Measurements from ENCODE around the gene TNFRSF8. TPM values are rescaled to one million over a fixed set of nuclear protein-coding genes. Genes with fewer than 3 reads are reported as not detected.
"Not testable (repeated sequence)": the region's sequence is repeated elsewhere in the genome, so short reads cannot be mapped to it uniquely, and the experiment has no call there.

TNFRSF8 gene
- total RNA-seq, 1 donor from 2014 or later, result 0.35 TPM

DNA sequence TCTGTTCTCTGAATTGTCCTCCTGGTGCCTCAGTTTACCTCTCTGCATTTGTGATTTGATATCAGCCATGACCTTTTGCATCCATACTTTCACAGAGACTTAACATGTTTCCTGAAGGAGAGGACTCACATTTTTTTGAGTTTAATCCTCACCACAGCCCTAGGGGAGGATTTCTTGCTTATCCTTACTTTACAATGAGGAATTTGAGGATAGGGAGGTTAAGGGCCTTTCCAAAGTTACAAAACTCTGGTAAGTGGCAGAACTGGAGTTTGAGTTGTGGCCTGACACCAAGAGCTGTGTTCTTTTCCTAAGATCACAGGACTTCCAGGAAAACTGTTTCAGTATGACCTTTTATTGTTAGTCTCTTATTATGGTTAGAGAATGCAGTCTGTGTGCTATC lies 34.2 kb downstream of the TNFRSF8 start:
- H3K4me3 ChIP-seq (ENCODE audit: low read depth, low read length), result no peak overlapping the region
- no peak for DNase-seq (ENCODE audit: low read depth)
- TF ChIP-seq, protein P1, sequence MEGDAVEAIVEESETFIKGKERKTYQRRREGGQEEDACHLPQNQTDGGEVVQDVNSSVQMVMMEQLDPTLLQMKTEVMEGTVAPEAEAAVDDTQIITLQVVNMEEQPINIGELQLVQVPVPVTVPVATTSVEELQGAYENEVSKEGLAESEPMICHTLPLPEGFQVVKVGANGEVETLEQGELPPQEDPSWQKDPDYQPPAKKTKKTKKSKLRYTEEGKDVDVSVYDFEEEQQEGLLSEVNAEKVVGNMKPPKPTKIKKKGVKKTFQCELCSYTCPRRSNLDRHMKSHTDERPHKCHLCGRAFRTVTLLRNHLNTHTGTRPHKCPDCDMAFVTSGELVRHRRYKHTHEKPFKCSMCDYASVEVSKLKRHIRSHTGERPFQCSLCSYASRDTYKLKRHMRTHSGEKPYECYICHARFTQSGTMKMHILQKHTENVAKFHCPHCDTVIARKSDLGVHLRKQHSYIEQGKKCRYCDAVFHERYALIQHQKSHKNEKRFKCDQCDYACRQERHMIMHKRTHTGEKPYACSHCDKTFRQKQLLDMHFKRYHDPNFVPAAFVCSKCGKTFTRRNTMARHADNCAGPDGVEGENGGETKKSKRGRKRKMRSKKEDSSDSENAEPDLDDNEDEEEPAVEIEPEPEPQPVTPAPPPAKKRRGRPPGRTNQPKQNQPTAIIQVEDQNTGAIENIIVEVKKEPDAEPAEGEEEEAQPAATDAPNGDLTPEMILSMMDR (conservative IDR thresholded peaks at IDR 0.05; ENCODE audit: low read depth, low read length), result no peak

DNA sequence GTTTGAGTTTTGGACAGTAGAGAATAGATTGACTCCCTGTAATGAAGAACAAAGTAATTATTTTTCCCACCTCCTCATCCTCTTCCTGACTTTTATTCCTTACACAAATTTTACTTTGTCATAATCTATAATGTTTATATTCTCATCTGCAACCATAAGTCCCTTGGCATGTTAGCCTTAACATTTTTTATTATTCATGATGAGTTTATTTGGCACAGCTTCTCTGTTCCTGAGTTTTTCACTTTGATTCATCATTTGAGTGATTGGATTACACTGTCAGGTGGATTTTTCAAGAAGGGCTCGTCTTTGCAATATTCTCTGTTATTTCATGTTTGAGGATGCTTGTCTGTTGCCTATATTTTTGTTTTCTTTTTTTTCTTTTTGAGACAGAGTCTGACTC lies 35.7 kb downstream of the TNFRSF8 start:
- TF ChIP-seq, protein P1 (conservative IDR thresholded peaks at IDR 0.05; ENCODE audit: low read depth, low read length), result no peak
- H3K4me3 ChIP-seq (ENCODE audit: low read depth, low read length), result no peak overlapping the region
- no peak for DNase-seq (ENCODE audit: low read depth)

DNA sequence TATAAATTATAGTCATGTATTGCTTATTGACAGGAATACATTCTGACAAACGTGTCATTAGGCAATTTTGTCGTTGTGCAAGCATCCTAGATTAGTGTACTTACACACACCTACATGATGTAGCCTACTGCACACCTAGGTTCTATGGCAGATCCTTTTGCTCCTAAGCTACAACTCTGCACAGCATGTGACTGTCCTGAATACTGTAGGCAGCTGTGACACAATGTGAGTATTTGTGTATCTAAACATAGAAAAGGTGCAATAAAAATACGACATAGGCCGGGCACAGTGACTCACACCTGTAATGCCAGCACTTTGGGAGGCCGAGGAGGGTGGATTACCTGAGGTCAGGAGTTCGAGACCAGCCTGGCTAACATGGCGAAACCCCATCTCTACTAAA lies 36.5 kb downstream of the TNFRSF8 start:
- TF ChIP-seq, protein P1 (conservative IDR thresholded peaks at IDR 0.05; ENCODE audit: low read depth, low read length), result no peak
- no peak overlapping the region for H3K4me3 ChIP-seq (ENCODE audit: low read depth, low read length)
- DNase-seq (ENCODE audit: low read depth), result no peak

DNA sequence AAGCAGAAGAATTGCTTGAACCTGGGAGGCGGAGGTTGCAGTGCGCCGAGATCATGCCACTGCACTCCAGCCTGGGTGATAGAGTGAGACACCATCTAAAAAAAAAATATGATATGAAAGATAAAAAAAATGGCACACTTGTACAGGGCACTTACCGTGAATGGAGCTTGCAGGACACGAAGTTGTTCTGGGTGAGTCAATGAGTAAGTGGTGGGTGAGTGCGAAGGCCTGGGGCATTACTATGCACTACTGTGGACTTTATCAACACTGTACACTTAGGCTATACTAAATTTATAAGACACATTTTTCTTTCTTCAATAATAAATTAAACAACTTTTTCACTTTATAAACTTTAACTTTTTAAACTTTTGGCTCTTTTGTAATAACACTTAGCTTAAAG lies 37.0 kb downstream of the TNFRSF8 start:
- no peak for DNase-seq (ENCODE audit: low read depth)
- H3K4me3 ChIP-seq (ENCODE audit: low read depth, low read length), result no peak overlapping the region
- TF ChIP-seq, protein P1 (conservative IDR thresholded peaks at IDR 0.05; ENCODE audit: low read depth, low read length), result no peak

DNA sequence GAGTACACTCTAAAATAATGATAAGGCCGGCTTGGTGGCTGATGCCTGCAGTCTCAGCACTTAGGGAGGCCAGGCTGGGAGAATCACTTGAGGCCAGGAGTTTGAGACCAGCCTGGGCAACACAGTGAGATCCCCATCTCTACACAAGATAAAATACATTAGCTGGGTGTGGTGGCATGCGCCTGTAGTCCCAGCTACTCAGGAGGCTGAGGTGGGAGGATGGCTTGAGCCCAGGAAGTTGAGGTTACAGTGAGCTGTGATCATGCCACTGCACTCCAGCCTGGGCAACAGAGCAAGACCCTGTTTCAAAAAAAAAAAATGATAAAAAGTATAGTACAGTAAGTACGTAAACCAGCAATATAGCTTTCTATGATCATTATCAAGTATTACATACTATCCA lies 38.0 kb downstream of the TNFRSF8 start:
- DNase-seq (ENCODE audit: low read depth); H3K4me3 ChIP-seq (ENCODE audit: low read depth, low read length): not testable (repeated sequence)

DNA sequence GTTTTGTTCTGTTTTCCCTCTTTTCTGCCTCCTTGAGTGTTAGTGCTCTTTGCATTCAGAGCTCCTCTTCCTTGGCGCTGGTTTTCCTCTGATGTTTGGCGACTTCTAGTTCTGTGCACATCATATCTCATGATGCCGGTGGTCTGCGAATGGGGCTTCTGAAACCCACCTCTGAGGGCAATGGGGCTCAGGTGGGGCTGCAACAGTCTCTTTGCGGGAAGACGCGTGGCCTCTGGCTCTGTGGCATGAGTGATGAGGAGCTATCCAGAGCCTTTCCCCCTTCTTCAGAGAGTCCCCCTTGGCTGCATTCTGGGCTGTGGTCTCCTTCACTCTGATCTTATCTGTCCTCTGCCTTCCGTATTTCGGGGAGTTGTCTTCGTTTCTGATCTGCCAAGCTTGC lies 39.0 kb downstream of the TNFRSF8 start:
- TF ChIP-seq, protein P1 (conservative IDR thresholded peaks at IDR 0.05; ENCODE audit: low read depth, low read length), result no peak
- DNase-seq (ENCODE audit: low read depth), result no peak
- no peak overlapping the region for H3K4me3 ChIP-seq (ENCODE audit: low read depth, low read length)

DNA sequence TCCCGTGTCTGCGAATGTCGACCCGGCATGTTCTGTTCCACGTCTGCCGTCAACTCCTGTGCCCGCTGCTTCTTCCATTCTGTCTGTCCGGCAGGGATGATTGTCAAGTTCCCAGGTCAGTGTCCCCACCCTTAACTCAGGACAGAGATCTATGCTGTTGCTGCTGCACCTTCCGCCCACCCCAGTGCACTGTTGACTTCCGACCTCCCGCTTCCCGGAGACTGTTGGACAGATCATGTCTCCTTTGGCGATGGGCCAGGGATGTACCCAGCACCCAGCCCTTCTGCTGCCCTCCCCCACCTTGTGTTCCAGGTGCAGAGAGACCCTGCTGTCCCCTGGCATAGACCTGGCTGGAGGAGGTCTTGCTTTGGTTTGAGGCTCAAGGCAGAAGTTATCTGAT lies 41.3 kb downstream of the TNFRSF8 start:
- TF ChIP-seq, protein P1 (conservative IDR thresholded peaks at IDR 0.05; ENCODE audit: low read depth, low read length), result no peak
- no peak for DNase-seq (ENCODE audit: low read depth)
- no peak overlapping the region for H3K4me3 ChIP-seq (ENCODE audit: low read depth, low read length)

DNA sequence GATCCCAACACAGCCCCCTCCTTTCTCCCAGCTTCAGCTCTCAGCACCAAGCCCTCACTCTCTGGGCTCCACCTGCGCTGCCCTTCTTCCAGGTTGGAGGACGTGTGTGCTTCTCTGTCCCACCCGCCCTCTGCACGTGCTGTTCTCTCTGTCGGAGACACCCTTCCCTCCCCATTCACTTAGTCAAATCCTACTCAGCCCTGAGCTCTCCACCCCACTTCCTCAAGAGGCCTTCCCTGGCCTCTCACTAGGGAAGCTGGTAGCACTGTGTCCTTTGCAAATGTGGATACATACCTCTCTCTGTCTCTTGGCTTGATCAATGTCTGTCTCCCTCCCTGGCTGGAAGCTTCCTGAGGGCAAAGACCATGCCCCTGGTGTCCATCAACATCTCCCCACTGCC lies 43.0 kb downstream of the TNFRSF8 start:
- H3K4me3 ChIP-seq (ENCODE audit: low read depth, low read length), result no peak overlapping the region
- TF ChIP-seq, protein P1 (conservative IDR thresholded peaks at IDR 0.05; ENCODE audit: low read depth, low read length), result no peak
- DNase-seq (ENCODE audit: low read depth), result no peak
